HCT116 (cell line): ENCODE results near the gene POU2F3. TPM values are rescaled to one million over a fixed set of nuclear protein-coding genes. Genes with fewer than 3 reads are reported as not detected.

Experiments used
- ATAC-seq: fragments of 200-7000 bp; cut with Tn5 transposase; 2 replicates; pipeline ENCODE4 v1.9.1; 2020; ENCODE audit warnings: mild to moderate bottlenecking, moderate library complexity
- BruUV-seq: library from RNA; stranded (reverse); fragments of 400-500 nt; replicated peaks from 2 replicates; lab custom pipeline; 2021; lab: Mats Ljungman, UMichigan
- CTCF ChIA-PET: fragments of 300-600 bp; sonication (Branson Sonifier 250); formaldehyde crosslinking; loops from one replicate; lab custom pipeline; 2021; ENCODE audit warnings: antibody characterized with exemption; lab: Charles Lee
- POLR2A ChIA-PET: fragments of 300-600, 350-600 bp; sonication (Branson Sonifier 250); formaldehyde crosslinking; loops from one replicate; lab custom pipeline; 2021; ENCODE audit warnings: antibody characterized with exemption; lab: Charles Lee
- RAD21 ChIA-PET, 2 experiments: fragments of 300-600 bp; sonication (Branson Sonifier 250); formaldehyde crosslinking; loops; one replicate each; lab custom pipeline; 2023; ENCODE audit warnings: low total read pairs in 2 of 2; ENCODE audit not compliant: uncharacterized antibody in 2 of 2, unreplicated experiment in 2 of 2, low non-redundant PET in 1 of 2; lab: Charles Lee
- DNase-seq: peaks from one replicate; pipeline ENCODE4 v3.0.0-alpha.2; 2010; ENCODE audit warnings: low read depth, low spot score
- H2AFZ ChIP-seq: fragments of 200-600 bp; shearing (Covaris generic), sonication (generic); 2 replicates; pipeline ENCODE4 v1.6.1; 2017; ENCODE audit warnings: low read depth, mixed run types, mixed read lengths, antibody characterized with exemption, low read length; ENCODE audit not compliant: poor library complexity, severe bottlenecking
- H3K27ac ChIP-seq: 2 replicates; pipeline ENCODE4 v1.5.1; 2012; ENCODE audit warnings: low read depth, low read length
- H3K27me3 ChIP-seq: fragments of 200-600 bp; sonication (generic); 2 replicates; pipeline ENCODE4 v1.6.1; 2016; ENCODE audit warnings: mixed run types, low read length, mixed read lengths; ENCODE audit not compliant: insufficient read depth
- H3K36me3 ChIP-seq, 2 experiments: fragments of 200-500 bp in 1 of 2; fragments of 200-600 bp in 1 of 2; sonication (Bioruptor generic) in 1 of 2; sonication (generic) in 1 of 2; 2 replicates each; pipeline versions ENCODE4 v1.5.1 to v1.6.1; 2014 to 2016; ENCODE audit warnings: low read length in 2 of 2, inconsistent platforms in 1 of 2, mixed read lengths in 1 of 2, mixed run types in 1 of 2; ENCODE audit not compliant: insufficient read depth in 2 of 2, control insufficient read depth in 1 of 2
- H3K4me1 ChIP-seq, 2 experiments: fragments of 200-600 bp in 1 of 2; sonication (generic) in 1 of 2; 2 replicates each; pipeline versions ENCODE4 v1.5.1 to v1.6.1; 2012 to 2017; ENCODE audit warnings: low read length in 2 of 2, inconsistent platforms in 1 of 2, mild to moderate bottlenecking in 1 of 2, mixed read lengths in 1 of 2, mixed run types in 1 of 2, moderate library complexity in 1 of 2; ENCODE audit not compliant: insufficient read depth in 2 of 2, control insufficient read depth in 1 of 2
- H3K4me2 ChIP-seq: fragments of 200-600 bp; sonication (generic); 2 replicates; pipeline ENCODE4 v1.6.1; 2017; ENCODE audit warnings: mixed run types, low read length, mixed read lengths
- H3K4me3 ChIP-seq, 2 experiments: fragments of 200-600 bp in 1 of 2; sonication (generic) in 1 of 2; replicated peaks in 1 of 2; 2 replicates each; pipeline ENCODE4 v1.5.1; 2011 to 2016; ENCODE audit warnings: low read length in 2 of 2, control low read depth in 1 of 2, low read depth in 1 of 2, mild to moderate bottlenecking in 1 of 2, mixed read lengths in 1 of 2, mixed run types in 1 of 2
- H3K79me2 ChIP-seq: fragments of 200-600 bp; sonication (generic); 2 replicates; pipeline ENCODE4 v1.6.1; 2017; ENCODE audit warnings: mild to moderate bottlenecking, mixed run types, low read length, moderate library complexity, mixed read lengths; ENCODE audit not compliant: insufficient read depth
- H3K9ac ChIP-seq: fragments of 200-600 bp; sonication (generic); 2 replicates; pipeline ENCODE4 v1.6.1; 2016; ENCODE audit warnings: low read length, mixed read lengths
- H3K9me2 ChIP-seq: fragments of 200-600 bp; sonication (generic), shearing (Covaris generic); 2 replicates; pipeline ENCODE4 v1.6.1; 2017; ENCODE audit warnings: mixed run types, mild to moderate bottlenecking, moderate library complexity; ENCODE audit not compliant: insufficient read depth
- H3K9me3 ChIP-seq, 2 experiments: fragments of 200-500 bp in 1 of 2; fragments of 200-600 bp in 1 of 2; sonication (Bioruptor generic) in 1 of 2; sonication (generic) in 1 of 2; 2 replicates each; pipeline ENCODE4 v1.6.1; 2014 to 2017; ENCODE audit warnings: low read length in 2 of 2, mixed read lengths in 2 of 2, inconsistent platforms in 1 of 2, low read depth in 1 of 2, mild to moderate bottlenecking in 1 of 2, mixed run types in 1 of 2, moderate library complexity in 1 of 2; ENCODE audit not compliant: control insufficient read depth in 1 of 2, insufficient read depth in 1 of 2
- H4K20me1 ChIP-seq: fragments of 200-600 bp; sonication (generic), shearing (Covaris generic); 2 replicates; pipeline ENCODE4 v1.6.1; 2017; ENCODE audit warnings: mixed run types, mild to moderate bottlenecking, moderate library complexity; ENCODE audit not compliant: insufficient read depth
- CBX3 ChIP-seq: IDR thresholded peaks from 2 replicates; pipeline ENCODE4 v1.6.1; 2012; ENCODE audit warnings: low read depth
- EZH2phosphoT487 ChIP-seq: fragments of 200-600 bp; IDR thresholded peaks from 2 replicates; pipeline ENCODE4 v1.6.1; 2018; ENCODE audit warnings: antibody characterized with exemption, borderline replicate concordance
- FOSL1 ChIP-seq: IDR thresholded peaks from 2 replicates; pipeline ENCODE4 v1.6.1; 2012; ENCODE audit warnings: low read depth
- MAX ChIP-seq: IDR thresholded peaks from 2 replicates; pipeline ENCODE4 v1.6.1; 2012
- POLR2A ChIP-seq: IDR thresholded peaks from 2 replicates; pipeline ENCODE4 v1.7.0; 2011; ENCODE audit warnings: borderline replicate concordance; ENCODE audit not compliant: insufficient read depth, insufficient read length; ENCODE audit errors: extremely low read depth
- RAD21 ChIP-seq: IDR thresholded peaks from 2 replicates; pipeline ENCODE4 v1.6.1; 2012; ENCODE audit warnings: low read depth, mild to moderate bottlenecking
- REST ChIP-seq: IDR thresholded peaks from 2 replicates; pipeline ENCODE4 v1.6.1; 2012; ENCODE audit warnings: low read depth
- SIN3A ChIP-seq: IDR thresholded peaks from 2 replicates; pipeline ENCODE4 v1.6.1; 2012; ENCODE audit warnings: low read depth
- SP1 ChIP-seq: IDR thresholded peaks from 2 replicates; pipeline ENCODE4 v1.6.1; 2012; ENCODE audit warnings: low read depth
- SRF ChIP-seq: IDR thresholded peaks from 2 replicates; pipeline ENCODE4 v1.6.1; 2012; ENCODE audit warnings: low read depth
- TCF7L2 ChIP-seq: IDR thresholded peaks from 2 replicates; pipeline ENCODE4 v1.7.0; 2011; ENCODE audit warnings: borderline replicate concordance, inconsistent platforms; ENCODE audit not compliant: insufficient read depth, insufficient read length; ENCODE audit errors: extremely low read depth
- YY1 ChIP-seq: IDR thresholded peaks from 2 replicates; pipeline ENCODE4 v1.6.1; 2011; ENCODE audit warnings: low read length, low read depth, moderate library complexity, mild to moderate bottlenecking; ENCODE audit not compliant: insufficient replicate concordance; ENCODE audit errors: extremely low read depth
- ZFX ChIP-seq: fragments of 450-650 bp; IDR thresholded peaks from 2 replicates; pipeline ENCODE4 v1.6.1; 2017
- ZNF274 ChIP-seq: fragments of 200-500 bp; sonication (Bioruptor generic); IDR thresholded peaks from 2 replicates; pipeline ENCODE4 v1.6.1; 2014; ENCODE audit warnings: mild to moderate bottlenecking, low read depth, low read length, inconsistent platforms
- intact Hi-C: fragments of 100-400 bp; cut with micrococcal nuclease; formaldehyde crosslinking; loops from 2 replicates; pipeline ENCODE4 v1.10.0; 2022
- total RNA-seq: library from RNA; stranded (reverse); gene quantifications from one replicate; pipeline ENCODE4 v1.2.1, GENCODE V29; 2021; ENCODE audit not compliant: unreplicated experiment
- TF ChIP-seq, protein P1 (sequence below): IDR thresholded peaks from 2 replicates; pipeline ENCODE4 v1.6.1; 2011; ENCODE audit warnings: mild to moderate bottlenecking, low read length, moderate library complexity; ENCODE audit not compliant: insufficient replicate concordance; ENCODE audit errors: extremely low read depth
- TF ChIP-seq, protein P2 (sequence below), 3 experiments: fragments of 200-600 bp in 1 of 3; sonication (generic) in 1 of 3; IDR thresholded peaks in 2 of 3; conservative IDR thresholded peaks in 1 of 3; 2 replicates each; pipeline ENCODE4 v1.5.1; 2012 to 2017; ENCODE audit warnings: low read depth in 2 of 3, low read length in 2 of 3, antibody characterized with exemption in 1 of 3, borderline replicate concordance in 1 of 3, control low read depth in 1 of 3, mild to moderate bottlenecking in 1 of 3, mixed read lengths in 1 of 3, mixed run types in 1 of 3, moderate library complexity in 1 of 3; ENCODE audit not compliant: insufficient read depth in 1 of 3

The POU2F3 gene
- total RNA-seq, 1 experiment from 2014 or later, result 0.15 TPM

DNA sequence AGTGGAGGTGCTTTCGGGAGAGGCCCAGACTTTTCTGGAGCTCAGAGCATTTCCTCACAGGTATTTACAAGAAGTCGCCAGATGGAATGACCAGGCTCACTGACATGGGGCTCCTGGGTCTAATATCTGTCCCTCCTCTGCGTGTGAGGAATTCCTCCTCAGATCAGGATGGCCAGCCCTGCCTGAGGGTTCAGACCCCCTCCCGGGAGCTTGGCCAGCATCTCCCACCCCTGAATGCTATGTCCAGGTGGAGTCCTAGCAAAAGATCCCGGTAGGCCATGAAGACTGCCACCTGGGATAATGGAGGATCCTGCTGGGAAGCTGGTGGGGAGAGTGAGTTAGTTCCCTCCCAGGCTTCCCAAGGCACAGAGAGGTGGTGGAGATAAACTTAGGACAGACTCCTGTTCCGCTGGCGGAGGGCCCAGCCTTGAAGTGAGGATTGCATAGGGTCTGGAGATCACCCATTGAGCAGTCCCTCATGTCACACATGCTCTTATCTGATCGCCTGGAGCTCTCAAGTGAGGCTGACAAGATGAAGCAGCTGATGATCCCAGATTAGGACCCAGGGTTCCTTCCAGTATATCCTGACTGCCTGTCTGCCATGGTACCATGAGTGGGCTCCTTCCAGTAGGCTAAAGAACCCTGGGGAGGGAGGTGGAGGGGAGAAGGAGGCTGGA lies 23.4 kb upstream of the POU2F3 start:
- Histone ChIP-seq H3K9me3 (no peaks in the 10 kb centered on the region), H3K4me2 (no peak overlapping the region), H3K36me3 (no peaks in the 10 kb centered on the region), H3K27me3 (no peaks in the 10 kb centered on the region), H3K27ac (no peak overlapping the region), H2AFZ (no peak overlapping the region), H3K9ac (no peak overlapping the region), H3K4me1 (peaks cover 15 to 24% of the 10 kb centered on the region in 2 experiments; a peak in 3 of 4 replicates), H3K9me2 (no peaks in the 10 kb centered on the region), H4K20me1 (no peaks in the 10 kb centered on the region), H3K4me3 (no peak overlapping the region), H3K79me2 (peaks cover 4% of the 10 kb centered on the region; the same call in 1 of the 2 replicates)
- RAD21 ChIA-PET, result no interaction called here
- POLR2A ChIA-PET, result no interaction called here
- intact Hi-C loops, result no loop called here
- DNase-seq (no peak), ATAC-seq (no peak)
- CTCF ChIA-PET, result no interaction called here
- TF ChIP-seq EZH2phosphoT487, result no peak
- no peak for TF ChIP-seq ZNF274
- no peak for TF ChIP-seq RAD21
- TF ChIP-seq REST, result no peak
- TF ChIP-seq CBX3, result no peak
- TF ChIP-seq FOSL1, result no peak
- no peak for TF ChIP-seq MAX
- no peak for TF ChIP-seq POLR2A
- no peak for TF ChIP-seq SRF
- no peak for TF ChIP-seq TCF7L2
- TF ChIP-seq, protein P1, sequence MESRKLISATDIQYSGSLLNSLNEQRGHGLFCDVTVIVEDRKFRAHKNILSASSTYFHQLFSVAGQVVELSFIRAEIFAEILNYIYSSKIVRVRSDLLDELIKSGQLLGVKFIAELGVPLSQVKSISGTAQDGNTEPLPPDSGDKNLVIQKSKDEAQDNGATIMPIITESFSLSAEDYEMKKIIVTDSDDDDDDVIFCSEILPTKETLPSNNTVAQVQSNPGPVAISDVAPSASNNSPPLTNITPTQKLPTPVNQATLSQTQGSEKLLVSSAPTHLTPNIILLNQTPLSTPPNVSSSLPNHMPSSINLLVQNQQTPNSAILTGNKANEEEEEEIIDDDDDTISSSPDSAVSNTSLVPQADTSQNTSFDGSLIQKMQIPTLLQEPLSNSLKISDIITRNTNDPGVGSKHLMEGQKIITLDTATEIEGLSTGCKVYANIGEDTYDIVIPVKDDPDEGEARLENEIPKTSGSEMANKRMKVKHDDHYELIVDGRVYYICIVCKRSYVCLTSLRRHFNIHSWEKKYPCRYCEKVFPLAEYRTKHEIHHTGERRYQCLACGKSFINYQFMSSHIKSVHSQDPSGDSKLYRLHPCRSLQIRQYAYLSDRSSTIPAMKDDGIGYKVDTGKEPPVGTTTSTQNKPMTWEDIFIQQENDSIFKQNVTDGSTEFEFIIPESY, result no peak
- TF ChIP-seq SIN3A, result no peak
- no peak for TF ChIP-seq ZFX
- TF ChIP-seq, protein P2, sequence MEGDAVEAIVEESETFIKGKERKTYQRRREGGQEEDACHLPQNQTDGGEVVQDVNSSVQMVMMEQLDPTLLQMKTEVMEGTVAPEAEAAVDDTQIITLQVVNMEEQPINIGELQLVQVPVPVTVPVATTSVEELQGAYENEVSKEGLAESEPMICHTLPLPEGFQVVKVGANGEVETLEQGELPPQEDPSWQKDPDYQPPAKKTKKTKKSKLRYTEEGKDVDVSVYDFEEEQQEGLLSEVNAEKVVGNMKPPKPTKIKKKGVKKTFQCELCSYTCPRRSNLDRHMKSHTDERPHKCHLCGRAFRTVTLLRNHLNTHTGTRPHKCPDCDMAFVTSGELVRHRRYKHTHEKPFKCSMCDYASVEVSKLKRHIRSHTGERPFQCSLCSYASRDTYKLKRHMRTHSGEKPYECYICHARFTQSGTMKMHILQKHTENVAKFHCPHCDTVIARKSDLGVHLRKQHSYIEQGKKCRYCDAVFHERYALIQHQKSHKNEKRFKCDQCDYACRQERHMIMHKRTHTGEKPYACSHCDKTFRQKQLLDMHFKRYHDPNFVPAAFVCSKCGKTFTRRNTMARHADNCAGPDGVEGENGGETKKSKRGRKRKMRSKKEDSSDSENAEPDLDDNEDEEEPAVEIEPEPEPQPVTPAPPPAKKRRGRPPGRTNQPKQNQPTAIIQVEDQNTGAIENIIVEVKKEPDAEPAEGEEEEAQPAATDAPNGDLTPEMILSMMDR (IDR thresholded peaks at IDR 0.05 in 2 of 3, conservative IDR thresholded peaks at IDR 0.05 in 1 of 3; ENCODE audit: borderline replicate concordance in 1 of 3, insufficient read depth in 1 of 3, low read depth in 2 of 3, low read length in 2 of 3), result no peak
- no peak for TF ChIP-seq SP1
- no peak for TF ChIP-seq YY1
- BruUV-seq, result no TSS peak
